Hematopoietic multipotent progenitor cell treated with erythropoietin and hydrocortisone succinate and interleukin-3 and kit ligand, for 8 days (in vitro differentiated cells): ENCODE measurements around the gene TEAD4.
A peak's percentile ranks its signal among the peaks of the same experiment; 100 is the strongest.

ENCODE experiments used
- DNase-seq: peaks from one replicate; pipeline ENCODE4 v3.0.0-alpha.2; 2015

Gene TEAD4

GRCh38 chr12:3034067-3034750, 75.0 kb downstream of the TEAD4 start:
- peak; percentile 61 for DNase-seq

- DNase-seq = no peak
Observed at GRCh38 chr12:3035171-3035570, 76.0 kb downstream of the TEAD4 start.

- DNase-seq = no peak
Observed at GRCh38 chr12:3035815-3036702, 76.9 kb downstream of the TEAD4 start.

GRCh38 chr12:3036901-3037600, 77.9 kb downstream of the TEAD4 start:
- no peak for DNase-seq

- no peak for DNase-seq
Observed at GRCh38 chr12:3038166-3038565, 79.0 kb downstream of the TEAD4 start.

GRCh38 chr12:3038926-3039510, 79.8 kb downstream of the TEAD4 start:
- DNase-seq = no peak

- DNase-seq = no peak
Observed at GRCh38 chr12:3040026-3040656, 80.9 kb downstream of the TEAD4 start.

- DNase-seq = no peak
Observed at GRCh38 chr12:3040663-3041544, 81.7 kb downstream of the TEAD4 start.

- peak; percentile 86 for DNase-seq
Observed at GRCh38 chr12:3041558-3042164, 82.5 kb downstream of the TEAD4 start.

- DNase-seq = no peak
Observed at GRCh38 chr12:3042394-3042793, 83.2 kb downstream of the TEAD4 start.

GRCh38 chr12:3042826-3043225, 83.6 kb downstream of the TEAD4 start:
- no peak for DNase-seq

- no peak for DNase-seq
Observed at GRCh38 chr12:3043406-3043805, 84.2 kb downstream of the TEAD4 start.

GRCh38 chr12:3044141-3044630, 85.0 kb downstream of the TEAD4 start:
- no peak for DNase-seq

- no peak for DNase-seq
Observed at GRCh38 chr12:3045494-3045893, 86.3 kb downstream of the TEAD4 start.

- DNase-seq = no peak
Observed at GRCh38 chr12:3045989-3046388, 86.8 kb downstream of the TEAD4 start.

- no peak for DNase-seq
Observed at GRCh38 chr12:3046441-3047200, 87.4 kb downstream of the TEAD4 start.

GRCh38 chr12:3047961-3048360, 88.8 kb downstream of the TEAD4 start:
- no peak for DNase-seq

- no peak for DNase-seq
Observed at GRCh38 chr12:3048540-3048939, 89.3 kb downstream of the TEAD4 start.

- DNase-seq = no peak
Observed at GRCh38 chr12:3049176-3049575, 90.0 kb downstream of the TEAD4 start.

- no peak for DNase-seq
Observed at GRCh38 chr12:3049611-3050249, 90.5 kb downstream of the TEAD4 start.
